Skeletal muscle tissue (tissue), 4 donors: ENCODE results near the gene PLCL2. TPM values are rescaled to one million over a fixed set of nuclear protein-coding genes. Genes with fewer than 3 reads are reported as not detected.
A peak's percentile ranks its signal among the peaks of the same experiment; 100 is the strongest.

Experiments
- H3K27ac ChIP-seq: one replicate; pipeline ENCODE4 v1.7.0; 2013; ENCODE audit warnings: mild to moderate bottlenecking, low read depth, low read length, inconsistent platforms
- H3K27me3 ChIP-seq, 3 donors: one replicate each; pipeline ENCODE4 v1.7.0; 2013; ENCODE audit warnings: low read length in 3 of 3; ENCODE audit not compliant: control insufficient read depth in 3 of 3, insufficient read depth in 3 of 3
- H3K36me3 ChIP-seq, 3 donors: one replicate each; pipeline ENCODE4 v1.7.0; 2013; ENCODE audit warnings: low read length in 3 of 3; ENCODE audit not compliant: control insufficient read depth in 3 of 3, insufficient read depth in 3 of 3
- H3K4me1 ChIP-seq, 3 donors: one replicate each; pipeline ENCODE4 v1.7.0; 2013; ENCODE audit warnings: low read length in 3 of 3, mild to moderate bottlenecking in 3 of 3; ENCODE audit not compliant: control insufficient read depth in 3 of 3, insufficient read depth in 3 of 3
- H3K4me3 ChIP-seq, 3 donors: one replicate each; pipeline ENCODE4 v1.7.0; 2013; ENCODE audit warnings: low read length in 3 of 3
- H3K9ac ChIP-seq, 3 donors: one replicate each; pipeline ENCODE4 v1.7.0; 2013; ENCODE audit warnings: low read length in 3 of 3, mild to moderate bottlenecking in 3 of 3, moderate library complexity in 2 of 3, low read depth in 1 of 3
- H3K9me3 ChIP-seq, 3 donors: one replicate each; pipeline ENCODE4 v1.7.0; 2013; ENCODE audit warnings: low read length in 3 of 3; ENCODE audit not compliant: control insufficient read depth in 3 of 3
- total RNA-seq: library from RNA; depleted of rRNA; stranded (reverse); fragments of >200 nt; gene quantifications from one replicate; pipeline ENCODE4 v1.2.3, GENCODE V29; 2014
- donor health status: Osteomylitis.

Gene PLCL2
- total RNA-seq, 1 donor from 2014 or later: 83.5 TPM

- Histone ChIP-seq H3K4me3 (no peak overlapping the region), H3K36me3 (no peaks in the 10 kb centered on the region), H3K4me1 (peaks cover 0 to 15% (median 0%) of the 10 kb centered on the region in 3 donors), H3K9ac (no peak overlapping the region), H3K9me3 (no peaks in the 10 kb centered on the region), H3K27me3 (no peaks in the 10 kb centered on the region), H3K27ac (no peak overlapping the region)
These were observed 147.8 kb downstream of the PLCL2 start for GRCh38 chr3:17032407-17033034.

GRCh38 chr3:17033516-17034168, 148.9 kb downstream of the PLCL2 start:
- Histone ChIP-seq H3K9ac (no peak overlapping the region), H3K36me3 (no peaks in the 10 kb centered on the region), H3K27me3 (no peaks in the 10 kb centered on the region), H3K4me3 (no peak overlapping the region), H3K9me3 (no peaks in the 10 kb centered on the region), H3K4me1 (peaks cover 0 to 11% (median 0%) of the 10 kb centered on the region in 3 donors), H3K27ac (no peak overlapping the region)

GRCh38 chr3:17035033-17035432, 150.3 kb downstream of the PLCL2 start:
- Histone ChIP-seq H3K9ac (no peak overlapping the region), H3K27ac (no peak overlapping the region), H3K36me3 (no peaks in the 10 kb centered on the region), H3K9me3 (no peaks in the 10 kb centered on the region), H3K4me1 (peaks cover 6 to 22% (median 9%) of the 10 kb centered on the region in 3 donors), H3K27me3 (no peaks in the 10 kb centered on the region), H3K4me3 (no peak overlapping the region)

- Histone ChIP-seq H3K4me3 (no peak overlapping the region), H3K27ac (no peak overlapping the region), H3K4me1 (peaks cover 11 to 31% (median 15%) of the 10 kb centered on the region in 3 donors), H3K9me3 (no peaks in the 10 kb centered on the region), H3K9ac (no peak overlapping the region), H3K36me3 (no peaks in the 10 kb centered on the region), H3K27me3 (no peaks in the 10 kb centered on the region)
These were observed 151.2 kb downstream of the PLCL2 start for GRCh38 chr3:17035966-17036365.

GRCh38 chr3:17038141-17038540, 153.4 kb downstream of the PLCL2 start:
- H3K27ac ChIP-seq: no peak overlapping the region

GRCh38 chr3:17038900-17039553, 154.3 kb downstream of the PLCL2 start:
- Histone ChIP-seq H3K4me3 (no peak overlapping the region), H3K36me3 (peaks cover 0 to 4% (median 3%) of the 10 kb centered on the region in 3 donors), H3K27ac (peak overlapping the region; percentile 12), H3K27me3 (no peaks in the 10 kb centered on the region), H3K9me3 (no peaks in the 10 kb centered on the region), H3K9ac (no peak overlapping the region), H3K4me1 (peaks cover 11 to 26% (median 15%) of the 10 kb centered on the region in 3 donors)

More at GRCh38 chr3:17038141-17038540, 153.4 kb downstream of the PLCL2 start:
- Histone ChIP-seq H3K36me3 (no peaks in the 10 kb centered on the region), H3K4me1 (peaks cover 11 to 23% (median 15%) of the 10 kb centered on the region in 3 donors), H3K9me3 (no peaks in the 10 kb centered on the region), H3K4me3 (no peak overlapping the region), H3K9ac (no peak overlapping the region), H3K27me3 (no peaks in the 10 kb centered on the region)

- Histone ChIP-seq H3K4me1 (peaks cover 11 to 28% (median 15%) of the 10 kb centered on the region in 3 donors), H3K9ac (no peak overlapping the region), H3K9me3 (no peaks in the 10 kb centered on the region), H3K4me3 (no peak overlapping the region), H3K36me3 (peaks cover 0 to 5% (median 5%) of the 10 kb centered on the region in 3 donors), H3K27ac (peak overlapping the region; percentile 12), H3K27me3 (no peaks in the 10 kb centered on the region)
These were observed 154.8 kb downstream of the PLCL2 start for GRCh38 chr3:17039594-17039993.

- Histone ChIP-seq H3K9me3 (no peaks in the 10 kb centered on the region), H3K36me3 (peaks cover 2 to 5% (median 5%) of the 10 kb centered on the region in 3 donors), H3K4me3 (peak overlapping the region in 1 of 3 donors; percentile 33), H3K27me3 (no peaks in the 10 kb centered on the region), H3K27ac (no peak overlapping the region), H3K9ac (no peak overlapping the region), H3K4me1 (peaks cover 11 to 26% (median 15%) of the 10 kb centered on the region in 3 donors)
These were observed 155.7 kb downstream of the PLCL2 start for GRCh38 chr3:17040322-17040989.

GRCh38 chr3:17040990-17041377, 156.2 kb downstream of the PLCL2 start:
- peaks cover 11 to 26% (median 15%) of the 10 kb centered on the region in 3 donors for H3K4me1 ChIP-seq
- no peak overlapping the region for H3K27ac ChIP-seq
- no peaks in the 10 kb centered on the region for H3K9me3 ChIP-seq
- H3K9ac ChIP-seq: no peak overlapping the region
- no peaks in the 10 kb centered on the region for H3K27me3 ChIP-seq
- peaks cover 5 to 7% (median 5%) of the 10 kb centered on the region in 3 donors for H3K36me3 ChIP-seq
- no peak overlapping the region for H3K4me3 ChIP-seq
